ENCODE results near the gene BPIFB1.

BPIFB1 gene

DNA sequence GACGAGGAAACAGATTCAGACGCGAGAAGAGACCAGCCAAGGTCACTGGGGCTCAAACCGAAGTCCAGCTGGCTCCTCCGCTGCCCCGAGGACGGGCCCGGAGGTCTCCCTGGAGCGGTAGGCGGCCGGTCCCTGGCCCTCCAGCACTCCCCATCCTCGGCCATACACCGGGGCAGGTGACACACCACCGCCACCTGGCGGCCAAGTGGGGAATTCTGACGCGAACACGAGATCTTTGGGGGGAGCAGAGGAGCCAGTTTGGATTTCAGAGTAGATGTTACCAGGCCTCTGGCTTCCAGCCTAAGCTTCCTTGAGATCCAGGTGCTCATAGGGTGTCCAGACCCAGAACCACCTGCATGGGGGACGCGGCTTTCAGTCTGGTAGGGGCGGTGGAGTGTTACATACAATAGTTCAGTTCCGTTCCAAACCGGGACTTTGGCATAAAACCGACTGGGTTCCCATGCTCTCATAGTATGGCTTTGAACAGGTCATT, 16.1 kb downstream of the BPIFB1 start:
- DNase-seq: peak; percentile 65 to 74 (median 70)

DNA sequence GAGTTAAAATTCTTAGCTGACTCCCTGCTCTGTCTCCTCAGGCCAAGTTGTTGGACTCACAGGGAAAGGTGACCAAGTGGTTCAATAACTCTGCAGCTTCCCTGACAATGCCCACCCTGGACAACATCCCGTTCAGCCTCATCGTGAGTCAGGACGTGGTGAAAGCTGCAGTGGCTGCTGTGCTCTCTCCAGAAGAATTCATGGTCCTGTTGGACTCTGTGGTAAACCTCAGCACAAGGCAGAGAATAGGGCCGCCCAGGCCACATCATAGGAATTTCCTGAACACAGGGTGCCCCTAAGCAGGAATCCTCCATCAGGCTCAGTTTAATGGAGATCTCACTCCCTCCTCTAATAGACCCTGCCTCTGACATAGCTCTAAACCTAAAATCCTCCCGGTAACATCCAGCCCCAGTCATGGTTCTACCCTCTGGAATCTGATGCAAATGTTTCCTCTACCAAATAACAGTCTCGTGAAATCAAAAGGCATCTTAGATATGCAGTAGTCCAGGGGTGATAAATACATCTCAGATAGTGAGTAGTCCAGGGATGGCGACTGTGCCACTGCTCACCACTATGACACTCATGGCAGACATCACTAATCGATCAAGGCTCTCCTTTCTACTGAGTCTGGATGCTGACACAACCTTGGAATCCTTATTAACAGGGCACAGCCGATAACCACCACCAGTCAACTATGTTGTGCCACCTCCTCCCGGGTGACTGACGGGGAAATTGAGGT, 18.3 kb downstream of the BPIFB1 start:
- no peak for DNase-seq

DNA sequence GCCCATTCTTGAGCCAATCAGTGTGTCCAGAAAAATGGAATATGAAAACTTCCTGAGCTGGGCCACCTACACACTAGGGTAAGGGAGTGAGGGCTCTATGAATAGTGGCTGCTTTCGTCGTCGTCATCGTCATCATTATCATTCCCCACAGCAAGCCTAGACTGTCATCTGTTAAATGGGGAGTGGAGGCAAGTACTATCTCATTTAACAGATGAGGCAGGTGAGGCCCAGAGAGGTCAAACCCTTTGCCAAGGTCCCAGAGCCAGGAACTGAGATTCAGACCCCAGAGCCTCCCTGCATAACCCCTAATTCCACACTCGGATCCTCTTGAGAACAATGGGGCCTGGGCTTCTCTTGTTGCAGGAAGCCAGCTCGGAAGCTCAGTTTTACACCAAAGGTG, 20.6 kb downstream of the BPIFB1 start:
- no peak for DNase-seq

DNA sequence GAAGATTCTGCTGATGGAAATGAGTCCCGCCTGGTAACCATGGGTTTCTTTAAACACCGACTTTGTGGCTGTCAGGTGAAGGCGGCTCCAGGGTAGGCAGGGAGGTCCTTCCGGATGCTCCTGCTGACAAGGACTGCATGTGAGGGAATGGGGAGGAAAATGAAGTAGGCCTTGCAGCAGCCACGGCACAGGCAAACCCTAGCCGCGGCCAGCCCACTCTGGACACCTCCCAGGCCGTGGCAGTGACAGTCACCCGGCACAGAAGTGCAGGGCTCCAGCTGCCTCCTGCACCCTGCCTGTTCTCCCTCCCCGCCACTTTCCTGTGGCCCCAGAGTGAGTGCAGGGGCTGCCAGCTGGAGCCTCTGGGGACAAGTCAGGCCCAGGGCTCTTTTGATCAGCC, 21.0 kb downstream of the BPIFB1 start:
- DNase-seq: no peak

DNA sequence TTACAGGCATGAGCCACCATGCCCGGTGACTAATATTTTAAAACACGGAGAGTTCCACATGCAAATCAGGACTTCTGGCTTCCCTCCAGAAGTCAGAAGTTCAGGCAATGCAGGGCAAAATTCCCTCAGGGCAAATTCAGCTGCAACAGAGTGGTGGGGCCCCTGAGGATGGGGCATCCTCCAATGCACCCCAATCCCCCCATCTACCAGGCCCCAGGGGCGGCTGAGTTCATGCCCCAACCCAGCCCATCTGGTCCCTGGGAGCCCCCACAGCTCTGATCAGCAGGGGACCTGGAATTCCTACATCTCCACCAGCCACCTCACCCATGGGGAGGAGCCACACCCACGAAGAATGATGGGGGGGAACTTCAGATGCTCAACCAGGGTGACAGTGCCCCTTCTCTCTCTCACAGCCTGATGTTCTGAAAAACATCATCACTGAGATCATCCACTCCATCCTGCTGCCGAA, 22.6 kb downstream of the BPIFB1 start:
- DNase-seq: no peak

DNA sequence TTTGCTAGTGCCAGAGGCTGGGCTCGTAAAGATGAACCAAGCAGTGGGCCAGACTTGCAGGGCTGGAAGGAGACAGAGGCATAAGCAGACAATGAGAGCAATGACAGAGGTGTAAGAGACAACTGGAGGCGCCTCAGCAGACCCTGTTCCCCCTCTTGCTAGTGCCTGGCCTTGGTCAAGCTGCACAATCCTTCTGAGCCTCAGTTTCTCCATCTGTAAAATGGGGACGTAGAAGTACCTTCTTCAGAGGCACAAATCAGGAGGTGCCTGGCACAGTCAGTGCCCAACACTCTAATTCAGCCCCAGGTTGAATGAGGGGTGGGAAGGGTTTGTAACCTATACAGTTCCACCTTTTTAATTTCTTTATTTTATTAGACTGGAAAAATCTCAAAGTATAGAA, 23.2 kb downstream of the BPIFB1 start:
- DNase-seq: no peak

DNA sequence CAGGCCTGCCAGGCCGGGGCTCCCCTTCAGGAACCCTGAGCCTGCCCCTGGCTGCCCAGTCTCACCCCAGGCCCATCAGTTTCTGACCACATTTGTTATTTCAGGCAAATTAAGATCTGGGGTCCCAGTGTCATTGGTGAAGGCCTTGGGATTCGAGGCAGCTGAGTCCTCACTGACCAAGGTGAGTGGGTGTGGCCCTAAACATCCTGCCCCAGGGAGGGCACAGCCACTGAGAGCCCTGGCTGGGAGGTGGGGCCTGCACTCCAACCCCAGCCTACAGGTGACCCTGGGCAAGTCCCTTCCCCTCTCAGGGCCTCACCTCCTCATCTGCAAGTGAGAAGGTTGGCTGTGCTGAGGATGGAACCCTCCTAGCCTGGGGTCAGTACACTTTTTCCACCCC, 23.8 kb downstream of the BPIFB1 start:
- DNase-seq: no peak

DNA sequence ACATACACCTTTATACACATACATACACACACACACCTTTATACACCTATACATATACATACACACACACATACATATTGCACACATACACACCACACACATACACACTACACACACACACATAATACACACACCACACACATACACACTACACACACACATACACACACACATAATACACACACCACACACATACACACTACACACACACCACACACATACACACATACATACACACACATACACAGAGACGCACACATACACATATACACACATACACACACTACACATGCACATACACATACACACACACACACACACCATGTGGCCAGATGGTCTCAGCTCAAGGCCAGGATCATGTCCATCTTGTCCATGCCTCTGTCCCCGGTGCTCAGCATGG, 25.7 kb downstream of the BPIFB1 start:
- no peak for DNase-seq

DNA sequence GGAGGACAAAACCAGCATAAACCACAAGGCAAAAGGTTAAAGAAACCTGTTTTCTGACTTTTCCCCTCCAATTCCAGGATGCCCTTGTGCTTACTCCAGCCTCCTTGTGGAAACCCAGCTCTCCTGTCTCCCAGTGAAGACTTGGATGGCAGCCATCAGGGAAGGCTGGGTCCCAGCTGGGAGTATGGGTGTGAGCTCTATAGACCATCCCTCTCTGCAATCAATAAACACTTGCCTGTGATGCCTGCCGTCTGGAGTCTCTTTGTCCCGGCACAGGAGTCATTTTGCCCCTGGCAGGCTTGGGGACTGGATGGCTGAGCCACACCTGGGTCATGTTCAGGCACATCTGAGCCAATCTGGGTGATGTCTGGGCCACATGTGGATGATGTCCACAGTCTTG, 26.6 kb downstream of the BPIFB1 start:
- no peak for DNase-seq

DNA sequence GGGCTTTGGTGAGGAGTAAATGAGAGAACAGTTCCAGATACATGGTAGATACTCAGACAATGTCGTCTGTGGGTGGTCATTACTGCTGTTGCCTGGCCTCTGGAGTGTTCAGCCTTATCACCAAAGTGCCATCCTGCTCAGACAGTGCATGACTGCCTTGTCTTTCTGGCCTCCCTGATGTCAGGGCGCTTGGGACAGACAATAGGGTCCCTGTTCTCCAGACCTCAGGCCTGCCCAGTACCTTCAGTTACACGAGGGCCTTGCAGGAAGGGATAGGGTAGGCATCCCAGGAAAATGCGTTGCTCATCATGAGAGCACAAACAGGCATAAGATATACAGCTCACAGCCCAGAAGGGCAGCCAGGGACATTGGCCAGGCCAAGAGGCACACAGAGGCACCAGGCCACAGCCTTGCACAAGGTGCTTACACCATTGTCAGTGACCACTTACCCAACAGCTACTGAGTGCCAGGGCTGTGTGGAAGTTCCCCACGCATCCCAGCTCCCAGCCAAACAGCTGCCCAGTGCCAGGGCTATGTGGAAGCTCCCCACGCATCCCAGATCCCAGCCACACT, 27.4 kb downstream of the BPIFB1 start:
- no peak for DNase-seq

DNA sequence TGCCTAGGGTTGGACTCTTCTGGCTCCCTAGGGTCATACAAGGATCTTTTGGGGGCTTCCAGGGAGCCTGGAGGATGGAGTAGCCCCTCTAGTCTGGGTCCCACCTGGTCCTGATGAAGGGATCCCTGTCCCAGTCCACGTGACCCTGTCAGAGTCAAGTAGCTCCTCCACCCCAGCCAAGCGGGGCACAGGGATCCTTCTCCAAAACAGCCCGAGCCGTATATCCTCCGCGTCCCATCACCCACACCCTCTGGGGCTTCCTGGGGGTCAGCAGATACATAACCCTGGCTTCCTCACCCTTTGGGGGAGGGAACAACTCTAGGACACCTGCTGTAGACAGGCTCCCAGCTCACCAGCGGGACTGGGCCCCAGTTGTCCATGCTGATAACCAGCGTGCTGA, 28.0 kb downstream of the BPIFB1 start:
- DNase-seq: no peak

DNA sequence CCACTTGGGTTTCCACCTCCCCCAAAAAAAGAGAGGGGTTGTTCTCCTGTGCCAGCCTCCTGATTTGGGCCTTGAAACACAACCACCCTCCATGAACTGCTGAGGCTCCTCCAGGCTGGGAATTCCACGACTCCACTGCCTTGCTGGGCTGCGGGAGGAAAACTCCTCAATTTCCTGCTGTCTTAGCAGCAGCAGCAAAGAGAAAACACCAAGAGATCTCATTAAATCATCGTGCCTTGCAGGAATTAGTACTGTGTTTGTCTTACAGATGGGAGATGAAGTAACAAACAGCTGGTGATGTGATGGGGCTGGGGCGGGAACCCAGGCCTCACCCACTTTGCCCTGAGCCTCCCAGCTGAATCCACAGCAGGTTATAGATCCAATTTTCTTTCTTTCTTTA, 29.0 kb downstream of the BPIFB1 start:
- DNase-seq: no peak

DNA sequence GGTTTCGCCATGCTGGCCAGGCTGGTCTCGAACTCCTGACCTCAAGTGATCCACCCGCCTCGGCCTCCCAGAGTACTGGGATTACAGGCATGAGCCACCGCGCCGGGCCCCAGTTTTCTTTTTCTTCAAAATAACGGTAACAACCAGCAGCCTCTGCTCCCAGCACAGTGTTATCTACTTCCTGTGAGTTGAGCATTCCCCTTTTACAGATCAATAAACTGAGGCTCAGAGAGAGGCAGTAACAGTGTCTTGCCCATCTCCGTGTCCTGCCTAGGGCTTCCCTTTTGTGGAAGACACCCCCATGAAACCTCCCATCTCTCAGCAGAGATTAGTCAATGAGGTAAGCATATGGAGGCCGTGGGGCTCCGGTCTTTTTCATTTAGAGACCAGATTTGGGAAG, 29.6 kb downstream of the BPIFB1 start:
- DNase-seq: no peak

DNA sequence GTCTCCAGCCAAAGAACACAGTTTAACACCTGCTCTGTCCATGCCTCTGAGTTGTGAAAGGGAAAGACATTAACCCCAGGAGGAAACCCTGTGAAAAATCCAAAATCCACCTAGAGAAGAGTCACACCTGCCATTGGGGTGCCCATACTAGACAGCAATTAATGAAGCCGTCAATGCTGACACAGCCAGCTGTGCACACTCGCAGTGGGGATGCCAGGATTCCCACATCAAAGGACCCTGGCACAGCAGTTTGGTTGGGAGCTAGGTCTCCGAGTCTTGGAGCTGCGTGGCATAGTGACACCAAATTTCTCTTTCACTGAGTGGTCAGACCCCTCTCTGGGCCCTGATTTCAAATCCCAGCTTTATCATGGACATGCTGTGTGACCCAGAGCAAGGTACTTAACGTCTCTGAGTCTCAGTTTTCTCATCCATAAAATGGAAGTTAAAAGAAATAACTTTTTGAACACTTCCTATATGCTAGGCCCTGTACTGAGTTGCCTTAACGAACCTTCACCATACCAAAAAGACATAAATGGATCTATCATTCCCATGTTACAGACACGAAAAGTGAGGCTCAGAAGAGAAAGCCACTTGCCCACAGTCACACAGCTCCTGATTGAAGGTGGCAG, 30.8 kb downstream of the BPIFB1 start:
- no peak for DNase-seq

DNA sequence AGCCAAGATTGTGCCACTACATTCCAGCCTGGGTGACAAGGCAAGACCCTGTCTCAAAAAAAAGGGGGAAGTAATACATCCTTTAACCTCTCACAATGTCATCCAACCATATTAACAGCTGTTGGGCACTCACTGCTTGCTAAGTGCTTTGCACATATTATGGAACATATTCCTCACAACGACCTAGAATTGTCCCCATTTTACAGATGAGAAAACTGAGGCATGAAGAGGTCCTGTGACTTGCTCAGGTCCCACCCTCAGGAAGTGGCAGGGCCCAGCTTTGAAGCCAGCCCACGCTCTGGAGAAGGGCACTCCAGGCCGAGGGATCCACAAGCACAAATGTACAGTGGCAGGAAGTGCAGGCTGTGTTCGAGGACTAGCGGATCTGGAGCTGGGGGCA, 33.3 kb downstream of the BPIFB1 start:
- DNase-seq: no peak

DNA sequence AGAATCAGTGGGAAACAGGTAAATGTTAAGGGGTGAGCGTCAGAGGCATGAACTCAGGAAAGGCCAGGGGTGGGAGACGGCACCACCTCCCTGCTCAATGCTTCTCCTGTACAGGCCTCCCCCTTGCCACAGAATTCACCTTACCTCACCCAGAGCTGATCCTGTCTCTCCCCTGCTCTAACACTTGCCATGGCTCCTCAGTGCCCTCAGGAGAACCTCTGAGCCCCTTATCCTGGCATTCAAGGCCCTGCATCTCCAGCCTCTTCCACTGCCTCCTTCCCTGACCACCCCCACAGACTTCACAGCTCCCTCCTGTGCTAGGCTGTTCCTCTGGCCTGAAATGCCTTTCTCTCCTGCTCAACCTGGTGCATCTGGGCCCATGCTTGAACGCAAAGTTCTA, 33.9 kb downstream of the BPIFB1 start:
- DNase-seq: no peak

DNA sequence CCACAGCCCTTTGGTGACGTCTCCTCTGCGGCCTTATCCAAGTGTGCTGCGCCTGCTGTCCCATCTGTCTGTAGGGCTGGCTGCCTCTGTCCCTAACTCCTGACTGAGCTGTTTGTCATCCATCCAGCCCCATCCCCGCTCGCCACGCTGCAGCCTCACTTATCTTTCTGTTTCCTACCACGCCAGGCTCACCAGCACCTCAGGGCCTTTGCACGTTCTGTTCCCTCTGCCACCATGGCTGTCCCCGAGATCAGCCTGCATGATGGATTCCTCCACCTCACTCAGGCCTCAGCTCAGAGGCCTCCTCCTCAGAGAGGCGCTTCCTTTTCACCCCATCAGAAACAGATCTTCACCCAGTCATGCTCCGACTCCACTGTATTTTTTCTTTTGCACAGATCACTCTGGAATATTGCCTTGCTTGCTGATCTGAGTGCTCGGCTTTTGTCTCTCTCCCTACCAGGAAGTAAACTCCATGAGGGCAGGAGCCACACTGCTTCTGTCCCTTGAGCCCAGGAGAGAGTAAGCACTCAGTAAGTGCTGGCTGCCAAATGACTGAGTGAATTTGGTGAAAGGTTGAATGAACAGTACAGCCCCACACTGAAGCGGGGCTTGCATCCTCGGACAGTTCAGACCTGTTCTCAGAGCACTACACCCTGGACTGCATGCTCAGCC, 34.5 kb downstream of the BPIFB1 start:
- DNase-seq: no peak

DNA sequence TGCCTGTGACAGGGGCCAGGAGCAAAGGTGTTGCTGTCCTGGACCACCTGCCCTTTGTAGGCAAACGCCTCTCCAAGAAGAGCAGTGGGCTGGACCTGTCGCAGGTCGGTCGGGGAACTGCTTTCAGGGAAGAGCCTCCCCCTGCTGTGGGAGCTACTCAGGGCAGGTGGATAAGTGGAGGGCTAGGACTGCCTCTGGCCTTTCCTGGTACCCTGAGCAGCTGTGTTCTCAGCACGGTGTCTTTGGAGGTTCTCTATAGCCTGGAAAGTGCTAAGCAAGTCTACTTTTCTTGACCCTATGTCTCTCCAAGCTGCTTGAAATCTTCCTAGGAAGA, 35.0 kb downstream of the BPIFB1 start:
- DNase-seq: no peak

DNA sequence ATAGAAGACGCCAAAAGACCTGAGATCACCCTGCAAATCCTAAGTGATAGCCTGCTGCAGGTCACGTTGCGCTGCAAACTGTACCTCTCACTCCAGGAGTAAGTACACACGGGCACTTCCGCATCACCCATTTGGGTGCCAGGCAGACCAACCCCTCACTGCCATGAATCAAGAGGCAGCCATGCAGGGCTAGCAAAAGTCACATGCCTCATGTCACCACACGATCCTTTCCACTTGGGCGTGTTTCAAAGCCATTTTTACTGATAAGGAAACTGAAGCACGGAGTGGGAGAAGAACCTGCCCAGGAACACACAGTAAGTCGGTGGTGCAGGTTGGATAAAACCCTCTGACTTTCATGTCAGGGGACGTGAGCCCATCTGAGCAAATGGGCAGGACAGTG, 37.0 kb downstream of the BPIFB1 start:
- DNase-seq: no peak

DNA sequence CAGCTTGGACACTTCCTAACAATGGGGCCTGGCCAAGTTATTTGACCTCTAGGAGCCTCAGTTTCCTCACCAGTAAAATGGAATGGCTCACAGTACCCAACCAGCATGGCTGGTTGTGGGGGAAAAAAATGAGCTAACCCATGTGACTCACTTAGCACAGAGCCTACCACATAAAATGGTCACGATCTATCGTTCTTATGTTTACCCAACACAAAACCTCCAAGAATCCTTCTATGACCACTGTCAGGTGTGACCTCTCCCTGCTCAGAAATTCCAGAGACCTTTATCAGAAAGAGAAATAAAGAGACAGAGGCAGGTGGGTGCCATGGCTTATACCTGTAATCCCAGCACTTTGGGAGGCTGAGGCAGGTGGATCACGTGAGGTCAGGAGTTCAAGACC, 39.4 kb downstream of the BPIFB1 start:
- DNase-seq: no peak

DNA sequence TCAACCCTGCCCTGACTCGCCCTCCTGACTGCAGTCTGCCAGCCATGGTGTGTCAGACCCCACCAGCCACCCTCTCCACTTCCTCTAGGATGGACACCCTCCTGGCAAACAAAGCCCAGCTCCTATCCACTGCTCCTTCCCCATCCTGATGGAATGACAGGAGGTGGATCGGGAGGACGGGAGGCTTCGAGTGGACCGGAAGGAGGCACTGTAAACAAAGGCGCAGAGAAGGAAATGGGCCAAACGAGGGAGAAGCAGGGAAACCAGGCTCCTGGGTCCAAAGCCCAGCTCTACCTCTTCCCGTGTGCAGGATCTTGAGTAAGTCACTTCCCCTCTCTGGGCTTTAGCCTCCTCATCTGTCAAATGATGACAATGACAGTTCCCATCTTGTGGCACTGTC, 40.2 kb downstream of the BPIFB1 start:
- DNase-seq: no peak

DNA sequence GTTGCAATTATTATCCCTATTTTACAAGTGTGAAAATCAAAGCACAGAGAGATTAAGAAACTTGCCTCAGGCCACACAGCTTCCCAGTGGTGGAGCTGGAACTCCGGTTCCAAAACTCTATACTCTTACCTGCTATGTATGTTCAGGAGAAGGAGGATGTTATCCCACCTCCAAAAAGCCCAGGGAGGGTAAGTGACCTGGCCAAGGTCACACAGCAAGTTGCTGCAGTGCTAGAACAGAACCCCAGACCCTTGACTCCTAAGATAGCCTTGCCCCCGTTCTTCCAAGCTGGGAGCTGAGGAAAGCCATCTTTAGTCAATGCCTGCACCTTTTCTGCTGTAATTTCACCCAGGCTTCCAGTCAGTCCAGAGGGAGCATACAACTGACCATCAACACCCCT, 42.3 kb downstream of the BPIFB1 start:
- DNase-seq: no peak

DNA sequence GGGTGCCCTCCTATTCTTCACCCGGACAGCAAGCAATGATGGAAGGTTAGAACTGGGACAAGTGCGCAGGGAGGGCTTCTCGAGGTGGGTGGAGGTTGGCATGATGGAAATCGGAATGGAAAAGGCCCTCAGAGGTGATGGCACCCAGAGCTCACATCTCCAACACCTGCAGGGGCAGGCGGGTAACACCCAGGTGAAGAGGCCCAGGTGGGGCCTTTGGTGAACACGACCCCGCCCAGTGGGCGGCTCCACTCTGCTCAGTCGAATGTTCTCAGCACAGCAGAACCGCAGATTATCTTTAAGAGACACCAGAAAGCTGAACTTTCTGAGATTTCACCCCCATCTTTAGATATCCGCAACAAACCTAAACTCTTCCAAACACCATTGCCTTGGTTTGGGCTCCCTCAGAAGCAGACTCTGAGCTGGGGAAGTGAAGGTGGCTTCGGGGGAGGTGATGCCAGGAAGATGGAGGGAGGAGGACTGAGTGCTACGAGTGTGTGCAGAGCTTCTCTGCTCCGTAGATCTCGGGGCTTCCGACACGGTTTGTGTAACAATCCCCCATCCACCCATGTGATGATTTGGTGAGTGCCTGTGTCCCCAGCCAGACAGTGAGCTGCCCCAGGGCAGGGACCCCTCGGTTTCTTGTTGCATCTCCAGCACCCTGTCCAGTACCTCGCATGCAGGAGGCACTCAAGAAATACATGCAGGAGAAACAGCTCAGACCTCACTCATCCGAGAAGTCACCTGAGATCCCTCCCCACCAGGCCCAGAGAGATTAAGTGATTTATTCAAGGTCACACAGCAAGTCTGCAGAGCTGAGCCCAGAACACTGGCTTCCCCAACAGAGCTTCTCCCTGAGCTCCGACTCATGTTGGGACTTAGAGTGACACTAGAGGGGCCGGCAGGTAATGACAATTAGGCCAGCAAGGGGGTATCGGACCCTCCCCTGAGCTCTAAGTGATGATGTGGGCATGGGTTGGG, 45.4 kb downstream of the BPIFB1 start:
- DNase-seq: no peak

Data from activated naive CD4-positive, alpha-beta T cell (primary cell).